Hematopoietic multipotent progenitor cell treated with erythropoietin and hydrocortisone succinate and interleukin-3 and kit ligand, for 17 days (in vitro differentiated cells): ENCODE results near the gene PNPLA7.
"Not testable (repeated sequence)": the region's sequence is repeated elsewhere in the genome, so short reads cannot be mapped to it uniquely, and the experiment has no call there.

Source experiments
- DNase-seq: peaks from one replicate; pipeline ENCODE4 v3.0.0-alpha.2; 2015; ENCODE audit warnings: low spot score

The PNPLA7 gene

DNA sequence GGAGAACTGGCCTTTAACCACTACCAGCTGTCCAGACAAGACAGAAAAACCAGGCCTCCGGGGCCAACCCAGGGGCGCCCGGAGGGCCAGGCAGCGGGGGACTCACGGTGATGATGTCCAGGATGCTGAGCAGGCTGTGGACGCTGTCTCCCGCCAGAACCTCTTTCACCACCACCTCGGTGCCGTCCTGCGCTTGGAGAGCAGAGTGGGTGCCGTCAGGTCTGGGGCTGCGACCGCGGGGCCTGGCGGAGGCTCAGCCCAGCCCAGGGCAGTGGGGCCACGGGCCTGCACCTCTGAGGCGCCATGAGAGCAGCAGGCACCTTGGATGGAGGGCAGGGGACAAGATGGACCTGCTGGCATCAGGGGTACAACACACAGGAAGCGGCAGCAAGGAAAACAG lies 9.7 kb downstream of the PNPLA7 start:
- DNase-seq, result no peak

DNA sequence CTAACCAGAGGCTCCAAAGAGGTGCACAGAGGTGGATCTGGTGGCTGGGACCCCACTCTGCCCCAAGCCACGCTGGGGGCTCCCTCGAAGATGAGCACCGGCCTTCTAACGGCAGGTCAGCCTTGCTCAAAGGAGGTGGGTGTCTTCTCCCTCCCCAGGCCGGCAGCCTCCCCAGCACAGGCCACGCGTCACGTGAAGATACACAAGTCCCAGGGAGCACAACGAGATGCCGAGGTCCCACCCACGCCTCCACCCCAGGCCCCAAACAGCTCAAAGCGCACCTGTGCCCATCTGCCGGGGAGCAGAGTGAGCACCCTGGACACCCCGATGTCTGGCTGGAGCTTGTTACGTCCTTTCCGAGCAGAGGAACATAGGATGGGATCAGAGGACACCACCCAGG lies 12.1 kb downstream of the PNPLA7 start:
- DNase-seq, result no peak

DNA sequence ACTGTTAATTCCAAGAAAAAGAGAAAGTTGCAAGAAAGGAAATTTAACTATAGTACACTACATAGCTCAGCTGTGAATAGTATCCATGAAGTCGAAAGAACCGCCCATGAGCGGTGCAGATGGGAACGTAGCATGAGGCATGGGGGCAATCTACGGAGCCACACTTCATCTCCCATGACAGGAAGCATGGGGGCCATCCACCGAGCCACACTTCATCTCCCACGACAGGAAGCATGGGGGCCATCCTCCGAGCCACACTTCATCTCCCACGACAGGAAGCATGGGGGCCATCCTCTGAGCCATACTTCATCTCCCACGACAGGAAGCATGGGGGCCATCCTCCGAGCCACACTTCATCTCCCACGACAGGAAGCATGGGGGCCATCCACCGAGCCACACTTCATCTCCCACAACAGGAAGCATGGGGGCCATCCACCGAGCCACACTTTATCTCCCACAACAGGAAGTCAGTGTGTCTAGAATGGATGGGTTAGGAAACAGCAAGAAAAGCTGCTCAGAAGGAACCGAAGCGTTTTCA lies 13.5 kb downstream of the PNPLA7 start:
- not testable (repeated sequence) for DNase-seq

DNA sequence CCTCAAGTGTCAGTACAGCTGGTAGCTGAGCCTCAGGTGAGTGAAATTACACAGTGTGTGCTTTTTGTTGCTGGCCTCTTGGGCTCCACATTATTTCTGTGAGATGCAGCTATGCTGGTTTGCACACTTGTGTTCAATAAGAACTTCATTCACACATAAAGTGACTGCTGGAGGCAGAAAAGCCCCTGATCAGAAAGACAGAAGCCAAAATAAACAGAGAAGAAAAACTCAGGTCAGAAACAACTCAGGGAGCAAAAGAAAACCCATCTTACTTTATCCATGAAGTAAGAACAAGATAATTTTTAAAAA lies 15.1 kb downstream of the PNPLA7 start:
- no peak for DNase-seq

DNA sequence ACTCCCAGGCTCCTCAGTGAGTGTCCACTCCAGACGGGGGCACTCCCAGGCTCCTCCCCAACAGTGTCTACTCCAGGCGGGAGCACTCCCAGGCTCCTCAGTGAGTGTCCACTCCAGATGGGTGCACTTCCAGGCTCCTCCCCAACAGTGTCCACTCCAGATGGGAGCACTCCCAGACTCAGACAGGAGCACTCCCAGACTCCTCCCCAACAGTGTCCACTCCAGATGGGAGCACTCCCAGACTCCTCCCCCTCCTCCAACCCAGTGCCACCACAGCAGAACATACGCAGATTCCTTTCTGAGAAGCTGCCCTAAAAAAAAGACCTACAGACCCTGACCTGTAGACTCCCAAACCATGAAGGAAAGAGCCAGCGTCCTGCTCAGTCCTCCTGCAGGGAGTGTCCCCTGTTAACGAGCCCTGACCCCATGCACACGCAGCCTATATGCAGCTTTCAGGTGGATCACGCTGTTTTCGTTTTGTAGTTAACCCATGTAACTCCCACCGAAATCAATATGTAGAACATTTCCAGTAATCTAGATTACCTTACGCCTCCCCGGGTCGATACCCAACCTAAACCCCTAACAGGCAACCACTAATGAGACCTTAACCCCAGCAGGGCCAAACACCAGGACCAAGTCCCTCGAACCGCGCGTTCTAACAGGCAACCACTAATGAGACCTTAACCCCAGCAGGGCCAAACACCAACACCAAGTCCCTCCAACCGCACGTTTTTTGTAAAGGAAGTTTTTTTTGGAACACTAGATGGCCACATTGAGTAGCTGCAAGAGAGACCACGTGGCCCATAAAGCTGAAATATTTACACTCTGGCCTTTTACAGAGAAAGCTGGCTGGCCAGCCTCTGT lies 15.7 kb downstream of the PNPLA7 start:
- DNase-seq, result peak; percentile 24

DNA sequence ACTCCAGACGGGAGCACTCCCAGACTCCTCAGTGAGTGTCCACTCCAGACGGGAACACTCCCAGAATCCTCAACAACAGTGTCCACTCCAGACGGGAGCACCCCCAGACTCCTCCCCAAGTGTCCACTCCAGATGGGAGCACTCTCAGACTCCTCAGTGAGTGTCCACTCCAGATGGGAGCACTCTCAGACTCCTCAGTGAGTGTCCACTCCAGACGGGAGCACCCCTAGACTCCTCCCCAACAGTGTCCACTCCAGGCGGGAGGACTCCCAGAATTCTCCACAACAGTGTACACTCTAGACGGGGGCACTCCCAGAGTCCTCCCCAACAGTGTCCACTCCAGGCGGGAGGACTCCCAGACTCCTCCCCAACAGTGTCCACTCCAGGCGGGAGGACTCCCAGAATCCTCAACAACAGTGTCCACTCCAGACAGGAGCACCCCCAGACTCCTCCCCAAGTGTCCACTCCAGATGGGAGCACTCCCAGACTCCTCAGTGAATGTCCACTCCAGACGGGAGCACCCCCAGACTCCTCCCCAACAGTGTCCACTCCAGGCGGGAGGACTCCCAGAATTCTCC lies 17.2 kb downstream of the PNPLA7 start:
- DNase-seq, result not testable (repeated sequence)

DNA sequence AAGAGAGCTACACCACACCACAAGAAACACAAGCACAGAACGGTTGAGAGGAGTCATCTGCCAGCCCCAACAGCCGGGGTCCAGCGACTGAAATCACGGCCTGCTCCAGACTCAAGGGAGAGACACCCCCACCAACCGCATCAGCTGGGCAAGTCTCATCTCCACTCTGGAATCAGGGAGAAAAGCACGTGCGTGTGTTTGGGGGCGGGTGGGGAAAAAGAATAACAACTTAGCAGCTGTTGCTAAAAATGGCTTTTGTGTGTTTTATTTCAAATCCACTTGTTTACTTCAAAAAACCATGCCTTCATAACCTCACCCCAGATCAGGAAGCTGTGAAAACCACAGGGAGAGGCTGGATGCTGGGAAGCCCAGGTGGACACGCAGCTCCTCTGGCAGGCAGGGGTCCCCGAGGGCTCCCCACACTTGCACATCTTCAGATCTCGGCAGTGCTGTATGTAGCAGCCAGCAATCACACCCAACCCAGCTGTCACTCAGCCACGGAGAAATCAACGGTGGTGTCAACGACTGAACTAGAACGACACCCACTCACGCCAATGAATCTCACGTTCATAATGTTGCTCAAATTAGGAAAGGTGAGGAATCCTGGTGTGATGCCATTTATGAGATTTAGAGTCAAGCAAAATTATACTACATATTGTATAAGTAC lies 19.0 kb downstream of the PNPLA7 start:
- DNase-seq, result no peak

DNA sequence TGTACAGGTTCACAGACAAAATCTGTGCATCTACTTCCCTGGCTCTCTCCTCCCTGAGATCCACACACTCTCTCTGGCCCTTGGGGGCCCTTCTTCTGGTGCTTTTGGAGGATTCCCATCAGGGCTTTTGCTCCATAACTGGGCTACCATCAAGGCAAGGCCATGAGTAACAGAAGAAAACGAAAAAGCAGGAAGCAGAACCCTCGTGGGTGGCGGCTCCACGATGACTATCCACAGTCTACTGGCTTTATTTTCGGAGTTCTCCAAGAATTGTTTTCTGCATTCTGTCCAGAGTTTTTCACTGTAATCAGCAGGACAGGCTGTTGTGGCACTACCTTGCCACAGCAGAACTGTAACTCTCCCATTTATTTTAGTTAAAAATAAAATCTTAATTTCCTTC lies 19.9 kb downstream of the PNPLA7 start:
- DNase-seq, result no peak

DNA sequence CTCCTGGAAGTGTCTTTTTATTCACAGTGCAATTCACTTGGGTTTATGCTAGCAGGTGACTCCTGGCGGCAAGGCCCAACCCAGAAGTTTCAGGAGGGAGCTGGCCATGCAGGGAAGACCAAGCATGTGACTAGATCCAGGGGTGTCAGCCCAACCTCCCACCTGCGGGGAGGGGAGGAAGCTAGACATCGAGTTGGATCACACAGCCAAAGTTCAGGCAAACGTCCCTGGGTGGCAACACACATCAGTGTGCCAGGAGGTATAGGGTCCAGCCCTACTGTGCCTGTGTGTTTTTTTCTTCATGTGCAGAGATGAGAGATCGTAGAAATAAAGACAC lies 25.3 kb downstream of the PNPLA7 start:
- DNase-seq, result no peak

DNA sequence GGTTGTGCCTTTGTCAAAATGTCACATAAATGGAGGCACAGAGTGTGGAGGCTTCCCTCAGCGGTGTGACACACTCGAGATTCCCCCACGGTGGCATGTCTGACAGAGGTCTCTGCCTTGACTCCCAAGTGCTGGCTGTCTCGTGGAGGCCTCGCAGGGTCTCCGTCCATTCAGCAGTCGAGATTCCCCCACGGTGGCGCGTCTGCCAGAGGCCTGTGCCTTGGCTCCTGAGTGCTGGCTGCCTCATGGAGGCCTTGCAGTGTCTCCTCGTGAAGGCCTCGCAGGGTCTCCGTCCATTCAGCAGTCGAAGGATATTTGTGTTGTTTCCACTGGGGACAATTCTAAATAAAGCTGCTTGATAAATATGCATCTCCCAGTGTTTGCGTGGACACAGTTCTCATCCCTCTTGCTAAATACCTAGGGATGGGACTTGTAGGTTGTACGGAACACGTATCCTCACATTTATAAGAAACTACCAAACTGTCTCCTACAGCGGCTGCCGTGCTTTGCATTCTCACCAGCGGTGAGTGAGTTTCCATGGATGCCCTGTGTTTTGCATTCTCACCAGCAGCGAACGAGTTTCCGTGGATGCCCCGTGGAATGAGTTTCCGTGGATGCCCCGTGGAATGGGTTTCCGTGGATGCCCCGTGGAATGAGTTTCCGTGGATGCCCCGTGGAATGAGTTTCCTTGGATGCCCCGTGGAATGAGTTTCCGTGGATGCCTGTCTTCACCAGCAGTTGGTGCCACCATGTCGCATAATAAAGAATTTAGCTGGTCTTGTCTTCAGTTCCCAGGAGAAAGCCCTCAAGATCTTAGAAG lies 25.8 kb downstream of the PNPLA7 start:
- no peak for DNase-seq

DNA sequence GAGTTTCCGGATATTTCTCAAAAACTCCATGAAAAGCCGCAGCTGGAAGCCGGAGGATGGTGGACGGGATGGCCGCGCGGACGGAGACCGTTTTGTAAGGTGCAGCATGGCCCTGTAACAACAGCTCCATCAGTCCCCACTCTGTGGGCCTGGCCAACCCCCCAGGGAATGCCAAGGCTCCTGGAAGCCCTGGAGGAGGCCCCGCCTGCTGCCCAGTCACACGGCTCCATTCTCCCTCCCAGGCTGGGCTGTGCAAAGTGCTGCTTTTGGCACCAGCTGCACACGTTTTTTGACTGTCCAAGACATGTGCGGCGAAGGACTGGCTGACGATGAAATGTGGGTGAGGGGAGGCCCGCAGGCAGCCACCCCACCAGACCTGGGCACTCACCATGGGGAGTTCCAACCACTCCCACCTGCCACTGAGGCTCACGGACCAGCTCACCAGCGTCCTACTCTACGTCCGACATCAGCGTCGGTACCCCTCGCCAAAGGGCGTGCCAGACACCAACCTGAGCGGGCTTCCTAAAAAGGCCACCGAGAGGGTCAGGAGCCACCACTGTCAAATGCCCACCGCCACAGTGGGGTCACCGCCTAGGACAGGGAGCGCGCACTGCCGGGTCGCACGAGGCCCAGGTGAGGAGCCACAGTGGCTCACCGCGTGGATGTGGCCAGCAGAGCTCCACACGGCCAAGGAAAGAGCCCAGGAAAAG lies 27.3 kb downstream of the PNPLA7 start:
- DNase-seq, result no peak

DNA sequence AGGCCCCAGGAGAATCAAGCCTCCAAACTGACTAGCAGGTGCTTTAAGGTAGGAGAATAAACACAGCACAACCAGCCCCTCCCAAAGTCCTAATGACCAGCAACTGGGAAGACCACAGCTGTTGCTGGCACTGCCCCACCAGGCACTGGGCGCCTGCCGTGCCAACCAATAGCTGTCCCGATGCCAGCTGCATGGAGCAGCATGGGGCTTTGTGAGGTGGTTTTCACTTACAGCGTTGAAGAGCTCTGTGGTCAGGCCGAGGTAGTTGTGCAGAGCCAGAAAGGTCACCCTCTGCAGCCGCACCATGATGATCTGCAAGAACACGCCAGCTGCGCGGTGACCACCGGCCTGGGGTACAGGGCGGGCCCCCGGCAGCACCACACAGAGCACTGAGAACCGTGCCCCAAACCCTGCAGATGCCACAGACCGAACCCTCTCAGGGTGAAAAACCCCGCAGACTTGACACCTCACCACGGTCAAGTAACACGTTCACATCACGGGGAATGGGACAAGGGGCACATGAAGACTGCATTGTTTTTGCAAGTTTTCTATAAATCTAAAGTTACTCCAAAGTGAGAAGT lies 28.7 kb downstream of the PNPLA7 start:
- no peak for DNase-seq

DNA sequence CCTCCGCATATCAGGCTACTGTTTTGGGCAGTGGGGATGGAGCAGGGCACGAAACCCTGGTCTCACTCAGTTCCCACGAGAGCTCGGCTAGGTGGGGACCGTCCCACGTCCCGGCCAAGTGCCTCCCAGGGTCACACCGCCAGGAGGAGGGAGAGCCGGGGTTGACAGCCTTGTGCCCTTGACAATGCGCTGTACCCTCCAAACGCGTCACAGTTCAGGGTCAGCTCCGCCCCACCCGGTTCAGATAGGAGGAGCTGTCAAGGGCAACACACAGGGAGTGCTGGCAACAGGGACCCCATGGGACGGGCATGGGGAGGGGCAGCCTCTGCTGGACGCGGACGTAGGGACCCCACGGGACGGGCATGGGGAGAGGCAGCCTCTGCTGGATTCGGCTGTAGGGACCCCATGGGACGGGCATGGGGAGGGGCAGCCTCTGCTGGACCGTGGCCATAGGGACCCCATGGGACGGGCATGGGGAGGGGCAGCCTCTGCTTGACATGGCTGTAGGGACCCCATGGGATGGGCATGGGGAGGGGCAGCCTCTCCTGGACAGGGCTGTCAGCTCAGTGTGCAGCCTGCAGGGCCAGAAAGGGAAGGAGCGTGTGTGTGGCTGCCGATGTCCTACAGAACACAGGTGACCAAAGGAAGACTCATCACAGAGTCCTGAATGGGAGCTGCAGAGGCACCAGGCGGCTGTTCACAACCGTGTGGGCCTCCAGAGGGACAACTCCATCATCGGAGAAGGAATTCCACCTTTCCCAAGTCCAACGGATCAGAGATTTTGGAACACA lies 29.4 kb downstream of the PNPLA7 start:
- no peak for DNase-seq

DNA sequence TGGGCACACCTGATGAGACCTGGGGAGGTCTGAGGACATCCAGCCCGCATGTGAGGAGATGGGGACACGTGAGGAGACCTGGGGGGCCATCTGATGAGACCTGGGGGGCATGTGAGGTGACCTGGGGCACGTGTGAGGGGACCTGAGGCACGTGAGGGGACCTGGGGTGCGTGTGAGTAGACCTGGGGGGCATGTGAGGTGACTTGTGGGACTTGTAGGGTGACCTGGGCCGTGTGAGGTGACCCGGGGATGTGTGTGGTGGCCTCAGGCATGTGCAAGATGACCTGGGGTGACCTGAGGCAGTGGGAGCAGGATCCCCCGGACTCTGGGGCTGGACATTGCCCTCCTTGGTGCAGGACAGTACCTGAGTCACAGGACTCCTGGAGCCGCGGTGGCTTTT lies 30.6 kb downstream of the PNPLA7 start:
- no peak for DNase-seq

DNA sequence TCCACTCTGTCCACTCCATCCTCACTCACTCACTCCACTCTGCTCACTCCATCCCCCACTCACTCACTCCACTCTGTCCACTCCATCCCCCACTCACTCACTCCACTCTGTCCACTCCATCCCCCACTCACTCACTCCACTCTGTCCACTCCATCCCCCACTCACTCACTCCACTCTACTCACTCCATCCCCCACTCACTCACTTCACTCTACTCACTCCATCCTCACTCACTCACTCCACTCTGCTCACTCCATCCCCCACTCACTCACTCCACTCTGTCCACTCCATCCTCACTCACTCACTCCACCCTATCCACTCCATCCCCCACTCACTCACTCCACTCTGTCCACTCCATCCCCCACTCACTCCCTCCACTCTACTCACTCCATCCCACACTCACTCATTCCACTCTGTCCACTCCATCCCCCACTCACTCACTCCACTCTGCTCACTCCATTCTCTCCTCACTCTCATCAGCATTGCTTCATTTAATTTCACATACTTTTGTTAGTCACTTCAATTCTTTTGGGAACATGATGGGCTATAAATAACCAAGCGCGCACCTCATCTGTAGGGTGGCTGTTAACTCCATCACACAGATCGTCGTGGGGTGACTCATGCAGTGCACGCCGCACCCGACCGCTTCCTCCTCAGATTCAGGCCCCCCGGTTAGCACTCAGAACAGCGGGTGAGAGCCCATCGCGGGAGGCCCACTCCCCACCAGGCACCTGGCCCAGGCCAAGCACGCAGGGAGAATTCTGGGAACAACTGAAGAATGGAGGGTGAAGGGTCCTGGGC lies 31.3 kb downstream of the PNPLA7 start:
- DNase-seq, result not testable (repeated sequence)

DNA sequence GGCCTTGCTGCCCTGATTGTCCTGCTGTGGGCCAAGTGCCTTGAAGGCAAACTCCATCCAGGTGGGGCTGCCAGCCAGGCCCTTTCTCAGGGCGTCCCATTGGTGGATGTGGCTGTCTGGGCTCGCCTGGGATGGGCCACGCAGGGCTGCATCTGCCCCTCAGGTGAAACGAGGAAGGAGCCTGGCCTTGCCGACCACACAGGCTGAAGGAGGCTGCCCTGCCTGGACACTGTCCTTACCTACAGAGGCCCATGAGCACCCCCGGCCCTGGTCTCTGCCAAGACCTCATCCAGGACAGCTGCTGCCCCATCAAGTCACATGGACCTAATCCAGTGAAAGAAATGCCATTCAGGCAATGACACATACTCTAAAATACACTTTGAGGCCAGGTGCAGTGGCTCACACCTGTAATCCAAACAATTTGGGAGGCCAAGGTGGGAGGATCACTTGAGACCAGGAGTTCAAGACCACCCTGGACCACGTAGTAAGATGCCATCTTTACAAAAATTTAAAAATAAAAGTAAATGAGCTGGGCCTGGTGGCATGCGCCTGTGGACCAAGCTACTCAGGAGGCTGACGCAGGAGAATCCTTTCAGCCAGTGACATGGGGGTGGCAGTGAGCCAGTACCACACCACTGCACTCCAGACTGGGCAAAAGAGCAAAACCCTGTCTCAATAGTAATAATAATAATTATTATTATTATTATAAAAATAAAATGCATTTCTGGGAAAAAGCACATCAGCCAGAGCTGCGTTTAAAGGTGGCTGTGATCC lies 33.9 kb downstream of the PNPLA7 start:
- no peak for DNase-seq

DNA sequence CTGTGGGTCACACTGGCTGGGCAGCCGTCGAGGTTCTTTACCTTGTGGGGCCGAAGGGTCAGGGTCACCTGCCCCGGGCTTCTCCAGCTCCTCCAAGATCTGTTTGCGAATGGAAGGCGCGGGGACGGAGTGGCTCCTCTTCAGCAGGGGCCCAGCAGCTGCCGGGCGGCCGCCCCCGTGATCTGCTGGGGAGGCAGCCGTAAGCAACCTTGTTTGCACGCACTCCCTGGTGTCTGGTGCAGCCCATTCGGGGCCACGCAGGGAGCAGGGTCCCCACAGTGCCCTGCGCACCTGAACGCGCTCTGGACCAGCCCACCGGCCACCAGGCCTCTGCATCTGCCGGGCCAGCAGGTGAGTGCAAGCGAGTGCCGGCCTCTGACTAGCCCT lies 34.9 kb downstream of the PNPLA7 start:
- DNase-seq, result no peak

DNA sequence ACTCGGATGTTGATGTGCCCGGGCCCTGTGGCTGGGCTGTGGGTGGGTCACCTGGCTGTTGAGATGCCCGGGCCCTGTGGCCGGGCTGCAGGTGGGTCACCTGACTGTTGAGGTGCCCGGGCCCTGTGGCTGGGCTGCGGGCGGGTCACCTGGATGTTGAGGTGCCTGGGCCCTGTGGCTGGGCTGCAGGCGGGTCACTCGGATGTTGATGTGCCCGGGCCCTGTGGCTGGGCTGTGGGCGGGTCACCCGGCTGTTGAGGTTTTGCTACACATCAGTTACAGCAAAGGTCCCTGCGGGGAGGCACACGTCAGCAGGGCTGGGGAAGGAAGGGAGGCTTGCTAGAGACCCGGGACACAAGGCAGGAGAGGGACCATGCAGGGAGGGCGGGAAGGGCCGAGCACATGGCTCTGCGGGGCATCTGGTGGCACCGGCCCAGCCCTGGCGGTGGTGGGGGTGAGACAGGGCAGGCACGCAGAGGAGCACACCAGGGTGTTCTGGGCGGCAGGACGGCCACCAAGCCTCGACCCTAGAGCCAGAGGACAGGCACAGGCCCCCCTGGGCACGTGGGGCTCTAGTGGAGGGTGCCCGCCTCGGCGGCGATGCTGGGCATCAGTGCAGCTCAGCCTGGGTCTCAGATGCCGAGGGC lies 35.4 kb downstream of the PNPLA7 start:
- DNase-seq, result no peak
